Right ventricle myocardium inferior (tissue), 1 donor: ENCODE measurements around the gene OSCAR. TPM values are rescaled to one million over a fixed set of nuclear protein-coding genes. Genes with fewer than 3 reads are reported as not detected.

Experiments
- total RNA-seq: library from RNA; stranded (reverse); fragmentation: NEBNext Ultra II Directional; extraction: Animal tissue kit (Norgen Biotek cat#: 25700); gene quantifications from one replicate; pipeline ENCODE4 v1.2.1, GENCODE V29; 2021
- donor health status: DM: no; HTN: yes; CAD: no; lungs with severe emphysema.

OSCAR gene
- total RNA-seq, 1 donor from 2014 or later = 0.70 TPM

Other genes starting within 250 kb of the OSCAR start
- gene MYADM, start 232.9 kb downstream of the OSCAR start, total RNA-seq = 141 TPM
- gene PRKCG, start 218.6 kb downstream of the OSCAR start, total RNA-seq = not detected
- not detected for gene CACNG7, start 191.5 kb downstream of the OSCAR start, total RNA-seq
- 0.03 TPM for gene CACNG8, start 137.9 kb downstream of the OSCAR start, total RNA-seq
- gene CACNG6, start 109.2 kb downstream of the OSCAR start, total RNA-seq = not detected
- gene VSTM1, start 36.9 kb downstream of the OSCAR start, total RNA-seq = not detected
- not detected for gene TARM1, start 19.4 kb downstream of the OSCAR start, total RNA-seq
- gene NDUFA3, start 2.1 kb upstream of the OSCAR start, total RNA-seq = 561 TPM
- gene TFPT, start 14.9 kb upstream of the OSCAR start, total RNA-seq = 13.4 TPM
- gene PRPF31, start 15.0 kb upstream of the OSCAR start, total RNA-seq = 39.5 TPM
- gene CNOT3, start 37.0 kb upstream of the OSCAR start, total RNA-seq = 17.6 TPM
- gene LENG1, start 58.9 kb upstream of the OSCAR start, total RNA-seq = 6.6 TPM
- gene TMC4, start 72.4 kb upstream of the OSCAR start, total RNA-seq = 0.97 TPM
- 15.1 TPM for gene MBOAT7, start 88.8 kb upstream of the OSCAR start, total RNA-seq
- gene TSEN34, start 90.5 kb upstream of the OSCAR start, total RNA-seq = 16.1 TPM
- gene RPS9, start 100.1 kb upstream of the OSCAR start, total RNA-seq = 681 TPM
- 4.0 TPM for gene LILRB3, start 122.2 kb upstream of the OSCAR start, total RNA-seq
- gene LILRA6, start 142.0 kb upstream of the OSCAR start, total RNA-seq = 2.7 TPM
- 8.5 TPM for gene LILRB5, start 156.5 kb upstream of the OSCAR start, total RNA-seq
- 2.9 TPM for gene LILRB2, start 180.3 kb upstream of the OSCAR start, total RNA-seq
- gene LILRA5, start 212.4 kb upstream of the OSCAR start, total RNA-seq = 1.8 TPM
- gene LILRA4, start 238.4 kb upstream of the OSCAR start, total RNA-seq = not detected